ENCODE measurements around the gene MUC20.

DNA sequence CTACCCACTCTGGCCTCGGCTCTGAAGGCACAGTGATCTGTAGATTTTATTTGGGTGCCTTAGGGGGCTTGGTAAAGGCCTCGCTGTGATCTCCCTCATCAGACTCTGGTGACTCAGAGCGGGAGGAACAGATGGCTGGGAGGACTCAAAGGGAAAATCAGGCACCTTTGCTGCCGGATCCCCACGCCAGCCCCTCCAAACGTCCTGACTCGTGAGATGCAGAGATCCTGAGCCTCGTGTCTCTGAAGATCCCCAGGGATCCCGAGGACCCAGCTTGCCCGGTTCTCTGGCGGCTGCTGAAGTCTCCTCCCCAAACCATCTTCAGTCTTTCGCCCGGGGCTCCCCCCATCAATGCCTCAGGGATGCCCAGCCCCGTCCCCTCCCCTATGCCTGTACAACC lies 32.8 kb downstream of the MUC20 start:
- TF ChIP-seq, protein P1, sequence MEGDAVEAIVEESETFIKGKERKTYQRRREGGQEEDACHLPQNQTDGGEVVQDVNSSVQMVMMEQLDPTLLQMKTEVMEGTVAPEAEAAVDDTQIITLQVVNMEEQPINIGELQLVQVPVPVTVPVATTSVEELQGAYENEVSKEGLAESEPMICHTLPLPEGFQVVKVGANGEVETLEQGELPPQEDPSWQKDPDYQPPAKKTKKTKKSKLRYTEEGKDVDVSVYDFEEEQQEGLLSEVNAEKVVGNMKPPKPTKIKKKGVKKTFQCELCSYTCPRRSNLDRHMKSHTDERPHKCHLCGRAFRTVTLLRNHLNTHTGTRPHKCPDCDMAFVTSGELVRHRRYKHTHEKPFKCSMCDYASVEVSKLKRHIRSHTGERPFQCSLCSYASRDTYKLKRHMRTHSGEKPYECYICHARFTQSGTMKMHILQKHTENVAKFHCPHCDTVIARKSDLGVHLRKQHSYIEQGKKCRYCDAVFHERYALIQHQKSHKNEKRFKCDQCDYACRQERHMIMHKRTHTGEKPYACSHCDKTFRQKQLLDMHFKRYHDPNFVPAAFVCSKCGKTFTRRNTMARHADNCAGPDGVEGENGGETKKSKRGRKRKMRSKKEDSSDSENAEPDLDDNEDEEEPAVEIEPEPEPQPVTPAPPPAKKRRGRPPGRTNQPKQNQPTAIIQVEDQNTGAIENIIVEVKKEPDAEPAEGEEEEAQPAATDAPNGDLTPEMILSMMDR (IDR thresholded peaks at IDR 0.05) = no peak
- TF ChIP-seq SIN3A (IDR thresholded peaks at IDR 0.05; ENCODE audit: borderline replicate concordance, insufficient read depth, low read depth, low read length) = no peak
- TF ChIP-seq POLR2AphosphoS5 (IDR thresholded peaks at IDR 0.05; ENCODE audit: low read depth, low read length) = no peak
- TF ChIP-seq, protein P2, sequence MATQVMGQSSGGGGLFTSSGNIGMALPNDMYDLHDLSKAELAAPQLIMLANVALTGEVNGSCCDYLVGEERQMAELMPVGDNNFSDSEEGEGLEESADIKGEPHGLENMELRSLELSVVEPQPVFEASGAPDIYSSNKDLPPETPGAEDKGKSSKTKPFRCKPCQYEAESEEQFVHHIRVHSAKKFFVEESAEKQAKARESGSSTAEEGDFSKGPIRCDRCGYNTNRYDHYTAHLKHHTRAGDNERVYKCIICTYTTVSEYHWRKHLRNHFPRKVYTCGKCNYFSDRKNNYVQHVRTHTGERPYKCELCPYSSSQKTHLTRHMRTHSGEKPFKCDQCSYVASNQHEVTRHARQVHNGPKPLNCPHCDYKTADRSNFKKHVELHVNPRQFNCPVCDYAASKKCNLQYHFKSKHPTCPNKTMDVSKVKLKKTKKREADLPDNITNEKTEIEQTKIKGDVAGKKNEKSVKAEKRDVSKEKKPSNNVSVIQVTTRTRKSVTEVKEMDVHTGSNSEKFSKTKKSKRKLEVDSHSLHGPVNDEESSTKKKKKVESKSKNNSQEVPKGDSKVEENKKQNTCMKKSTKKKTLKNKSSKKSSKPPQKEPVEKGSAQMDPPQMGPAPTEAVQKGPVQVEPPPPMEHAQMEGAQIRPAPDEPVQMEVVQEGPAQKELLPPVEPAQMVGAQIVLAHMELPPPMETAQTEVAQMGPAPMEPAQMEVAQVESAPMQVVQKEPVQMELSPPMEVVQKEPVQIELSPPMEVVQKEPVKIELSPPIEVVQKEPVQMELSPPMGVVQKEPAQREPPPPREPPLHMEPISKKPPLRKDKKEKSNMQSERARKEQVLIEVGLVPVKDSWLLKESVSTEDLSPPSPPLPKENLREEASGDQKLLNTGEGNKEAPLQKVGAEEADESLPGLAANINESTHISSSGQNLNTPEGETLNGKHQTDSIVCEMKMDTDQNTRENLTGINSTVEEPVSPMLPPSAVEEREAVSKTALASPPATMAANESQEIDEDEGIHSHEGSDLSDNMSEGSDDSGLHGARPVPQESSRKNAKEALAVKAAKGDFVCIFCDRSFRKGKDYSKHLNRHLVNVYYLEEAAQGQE (IDR thresholded peaks at IDR 0.05; ENCODE audit: insufficient read depth in 1 of 2, low read depth in 2 of 2, low read length in 1 of 2) = no peak
- no peak for TF ChIP-seq TCF7L2 (IDR thresholded peaks at IDR 0.05; ENCODE audit: low read depth, low read length)
